ENCODE results near the gene CZIB.
A peak's percentile ranks its signal among the peaks of the same experiment; 100 is the strongest.

CZIB gene

DNA sequence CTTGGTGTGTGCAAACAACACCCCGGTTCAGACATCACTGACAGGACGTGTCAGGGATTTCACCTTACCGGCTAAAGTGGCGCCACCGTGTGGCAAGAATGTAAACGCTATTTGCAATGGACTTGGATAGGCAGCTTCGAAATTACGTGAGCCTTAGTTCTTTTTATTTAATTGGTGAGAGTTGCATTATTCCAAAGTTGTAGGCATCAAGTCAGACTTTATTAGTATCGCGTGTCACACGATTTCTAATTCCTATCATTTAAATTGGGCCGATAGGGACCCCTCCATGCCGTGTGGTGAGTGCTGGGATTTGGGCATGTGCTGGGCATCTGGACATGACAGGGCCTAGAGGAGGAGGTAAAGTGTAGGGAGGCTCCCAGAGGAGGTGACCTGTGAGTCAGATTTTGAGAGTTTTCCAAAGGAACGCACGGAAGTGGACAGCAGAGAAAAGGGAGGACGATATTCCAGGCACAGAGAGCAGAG is 38.3 kb downstream of the CZIB start:
- H3K4me3 ChIP-seq (replicated peaks; ENCODE audit: low read depth, low read length) = no peak overlapping the region
- TF ChIP-seq, protein P1, sequence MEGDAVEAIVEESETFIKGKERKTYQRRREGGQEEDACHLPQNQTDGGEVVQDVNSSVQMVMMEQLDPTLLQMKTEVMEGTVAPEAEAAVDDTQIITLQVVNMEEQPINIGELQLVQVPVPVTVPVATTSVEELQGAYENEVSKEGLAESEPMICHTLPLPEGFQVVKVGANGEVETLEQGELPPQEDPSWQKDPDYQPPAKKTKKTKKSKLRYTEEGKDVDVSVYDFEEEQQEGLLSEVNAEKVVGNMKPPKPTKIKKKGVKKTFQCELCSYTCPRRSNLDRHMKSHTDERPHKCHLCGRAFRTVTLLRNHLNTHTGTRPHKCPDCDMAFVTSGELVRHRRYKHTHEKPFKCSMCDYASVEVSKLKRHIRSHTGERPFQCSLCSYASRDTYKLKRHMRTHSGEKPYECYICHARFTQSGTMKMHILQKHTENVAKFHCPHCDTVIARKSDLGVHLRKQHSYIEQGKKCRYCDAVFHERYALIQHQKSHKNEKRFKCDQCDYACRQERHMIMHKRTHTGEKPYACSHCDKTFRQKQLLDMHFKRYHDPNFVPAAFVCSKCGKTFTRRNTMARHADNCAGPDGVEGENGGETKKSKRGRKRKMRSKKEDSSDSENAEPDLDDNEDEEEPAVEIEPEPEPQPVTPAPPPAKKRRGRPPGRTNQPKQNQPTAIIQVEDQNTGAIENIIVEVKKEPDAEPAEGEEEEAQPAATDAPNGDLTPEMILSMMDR (IDR thresholded peaks at IDR 0.05; ENCODE audit: low read length, missing control alignments) = peak; percentile 70
- peak; percentile 89 for DNase-seq (ENCODE audit: low read depth)

DNA sequence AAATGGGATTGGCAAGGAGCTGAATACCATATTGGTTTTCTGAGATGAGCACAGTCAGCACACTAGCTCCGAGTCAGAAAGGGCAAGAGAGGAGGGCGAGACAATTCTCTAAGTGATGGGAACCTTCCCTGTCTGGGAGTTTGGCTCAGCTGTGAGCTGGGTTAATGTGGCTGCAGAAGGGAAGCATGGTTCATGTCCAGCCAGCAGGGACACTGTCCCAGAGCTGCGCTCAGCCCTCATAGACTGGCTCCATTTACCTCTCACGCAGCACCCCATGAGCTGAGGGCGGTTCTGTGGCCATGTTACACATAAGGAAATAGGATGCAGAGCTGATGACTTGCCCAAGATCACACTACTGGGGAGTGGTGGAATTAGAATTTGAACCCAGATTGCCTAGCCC is 39.5 kb downstream of the CZIB start:
- DNase-seq (ENCODE audit: low read depth) = no peak
- TF ChIP-seq, protein P1 (IDR thresholded peaks at IDR 0.05; ENCODE audit: low read length, missing control alignments) = no peak
- no peak overlapping the region for H3K4me3 ChIP-seq (replicated peaks; ENCODE audit: low read depth, low read length)

DNA sequence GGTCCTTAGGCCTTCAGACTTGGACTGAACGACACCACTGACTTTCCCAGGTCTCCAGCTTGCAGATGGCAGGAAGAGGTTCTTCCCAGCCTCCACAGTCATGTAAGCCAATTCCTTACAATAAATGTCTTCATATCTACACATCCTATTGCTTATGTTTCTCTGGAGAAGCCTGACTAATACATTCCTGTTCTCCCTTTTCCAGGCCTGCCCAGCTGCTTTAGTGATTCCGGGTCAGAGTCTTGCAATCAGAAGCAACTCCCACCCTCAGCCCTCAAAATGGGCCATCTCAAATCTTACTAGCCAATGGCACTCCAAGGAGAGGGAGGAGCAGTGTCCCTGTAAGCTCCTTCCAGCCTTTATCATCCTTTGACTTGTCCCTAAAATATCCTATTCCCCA is 40.2 kb downstream of the CZIB start:
- TF ChIP-seq, protein P1 (IDR thresholded peaks at IDR 0.05; ENCODE audit: low read length, missing control alignments) = no peak
- peak; percentile 57 for DNase-seq (ENCODE audit: low read depth)

DNA sequence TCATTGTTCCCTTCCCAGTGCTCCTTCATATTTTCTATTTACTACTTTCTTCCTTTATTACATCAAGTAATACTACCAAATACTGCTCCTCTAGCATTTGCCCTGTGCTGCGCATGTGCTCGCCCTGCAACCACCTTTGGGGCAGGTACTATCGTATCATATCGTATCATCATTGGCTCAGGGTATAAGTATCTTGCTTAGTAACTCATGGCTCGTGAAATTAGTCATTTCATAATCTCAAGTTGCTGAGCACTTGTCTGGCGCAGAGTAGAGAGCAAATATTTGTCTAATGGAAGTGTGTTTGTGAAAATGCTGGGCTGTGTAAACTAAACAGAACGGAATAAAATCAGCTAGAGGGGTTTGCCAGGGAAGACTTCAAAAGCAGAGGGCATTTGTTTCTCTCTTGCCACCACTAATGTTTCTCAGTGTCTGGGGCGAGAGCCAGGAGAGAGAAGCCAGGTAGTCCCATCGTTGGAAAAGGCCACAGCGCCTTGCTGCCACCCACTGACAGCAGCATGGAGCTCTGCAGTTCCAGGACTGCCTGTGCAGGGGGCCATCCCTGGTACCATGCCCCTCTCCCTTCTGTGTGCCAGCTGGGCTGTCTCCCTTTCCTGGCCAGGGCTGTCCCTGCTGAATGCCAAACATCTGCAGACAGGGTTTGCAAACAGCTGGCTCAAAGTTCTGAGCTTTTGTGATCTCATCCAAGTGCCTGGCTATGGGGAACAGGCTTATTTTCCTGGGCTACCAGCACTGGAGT is 43.8 kb downstream of the CZIB start:
- H3K4me3 ChIP-seq (replicated peaks; ENCODE audit: low read depth, low read length) = no peak overlapping the region
- DNase-seq (ENCODE audit: low read depth) = peak; percentile 30
- TF ChIP-seq, protein P1 (IDR thresholded peaks at IDR 0.05; ENCODE audit: low read length, missing control alignments) = peak; percentile 20

More for the DNA sequence above, 40.2 kb downstream of the CZIB start:
- no peak overlapping the region for H3K4me3 ChIP-seq (replicated peaks; ENCODE audit: low read depth, low read length)

DNA sequence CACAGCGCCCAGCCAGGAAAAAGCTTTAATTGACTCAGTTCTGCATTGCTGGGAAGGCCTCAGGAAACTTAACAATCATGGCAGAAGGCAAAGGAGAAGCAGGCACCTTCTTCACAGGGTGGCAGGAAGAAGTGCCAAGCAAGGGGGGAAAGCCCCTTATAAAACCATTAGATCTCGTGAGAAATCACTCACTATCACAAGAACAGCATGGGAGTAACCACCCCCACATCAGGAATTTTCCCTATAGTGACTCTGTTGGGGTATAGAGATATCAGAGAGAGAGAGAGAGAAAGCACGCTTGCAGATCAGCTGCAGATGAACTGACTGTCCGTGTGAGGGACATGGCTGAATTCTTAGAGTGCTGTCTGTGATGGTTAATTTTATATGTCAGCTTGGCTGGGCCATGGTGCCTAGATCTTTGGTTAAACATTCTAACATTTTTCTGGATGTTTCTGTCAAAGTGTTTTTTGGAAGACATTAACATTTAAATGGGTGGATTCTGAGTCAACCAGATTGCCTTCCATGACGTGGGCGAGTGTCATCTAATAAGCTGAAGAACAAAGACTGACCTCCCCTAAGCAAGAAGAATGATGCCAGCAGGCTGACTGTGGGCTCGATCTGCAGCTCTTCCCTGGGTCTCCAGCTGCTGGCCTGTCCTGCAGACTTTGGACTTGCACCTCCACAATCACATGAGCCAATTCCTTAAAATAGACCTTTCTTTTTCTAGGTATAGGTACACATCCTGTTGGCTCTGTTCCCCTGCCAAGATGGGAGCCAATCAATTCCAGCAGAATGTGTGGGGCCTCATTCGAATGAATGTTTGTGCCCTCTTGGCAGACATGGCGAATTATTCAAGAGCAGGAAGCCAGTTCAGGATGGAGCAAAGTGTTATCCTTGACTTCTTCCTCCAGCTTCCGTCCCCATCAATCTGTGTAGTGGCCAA is 45.2 kb downstream of the CZIB start:
- H3K4me3 ChIP-seq (replicated peaks; ENCODE audit: low read depth, low read length) = no peak overlapping the region
- no peak for DNase-seq (ENCODE audit: low read depth)
- TF ChIP-seq, protein P1 (IDR thresholded peaks at IDR 0.05; ENCODE audit: low read length, missing control alignments) = no peak

DNA sequence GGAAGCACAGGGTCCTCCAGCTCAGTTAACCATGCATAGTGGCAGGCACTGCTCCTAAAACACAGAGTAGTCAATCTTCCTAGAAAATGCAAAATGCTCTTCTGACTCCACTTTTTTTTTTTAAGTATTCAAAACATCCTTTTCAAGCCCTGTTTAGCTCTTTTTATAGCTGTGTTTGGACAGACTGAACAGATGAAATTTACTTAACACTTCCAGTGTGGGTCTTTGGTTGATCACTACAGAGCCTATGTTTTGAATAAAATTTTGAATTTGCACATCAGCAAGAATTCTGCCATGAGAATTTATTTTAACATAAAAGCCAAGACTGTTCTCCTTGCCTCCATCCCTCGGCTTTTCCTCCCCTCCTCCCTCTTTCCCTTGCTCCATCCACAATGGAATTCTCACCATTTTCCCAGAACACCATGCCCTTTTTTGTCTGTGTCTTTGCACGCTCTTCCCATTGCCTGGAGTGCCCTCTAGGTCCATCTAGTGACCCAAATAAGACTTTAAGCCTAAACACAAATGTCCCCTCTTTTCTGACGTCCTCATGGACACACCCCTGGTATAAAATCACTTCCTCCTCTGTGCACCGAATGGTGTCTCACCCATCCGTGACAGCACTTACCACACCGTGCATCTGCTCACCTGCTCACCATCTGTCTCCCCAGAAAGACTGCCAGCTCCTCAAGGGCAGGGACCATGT is 47.9 kb downstream of the CZIB start:
- TF ChIP-seq, protein P1 (IDR thresholded peaks at IDR 0.05; ENCODE audit: low read length, missing control alignments) = peak; percentile 30
- DNase-seq (ENCODE audit: low read depth) = peak; percentile 54
- H3K4me3 ChIP-seq (replicated peaks; ENCODE audit: low read depth, low read length) = no peak overlapping the region

Measured in fibroblast of pulmonary artery (primary cell).